ENCODE results near the gene MRPL39. TPM values are rescaled to one million over a fixed set of nuclear protein-coding genes. Genes with fewer than 3 reads are reported as not detected.

MRPL39 gene
- total RNA-seq, 6 donors from 2014 or later = 12.7 to 24.2 (median 19.1) TPM

Other genes starting within 250 kb of the MRPL39 start
- 10 to 100 TPM in 3 of 6 donors, 1 to 10 TPM in 3; 7.8 to 29.3 (median 11.2) TPM for gene JAM2, start 31.8 kb upstream of the MRPL39 start, total RNA-seq
- 10 to 100 TPM; 26.2 to 87.3 (median 64.1) TPM for gene ATP5PF, start 127.4 kb upstream of the MRPL39 start, total RNA-seq
- 10 to 100 TPM in 5 of 6 donors, 1 to 10 TPM in 1; 10.0 to 31.6 (median 18.6) TPM for gene GABPA, start 127.5 kb upstream of the MRPL39 start, total RNA-seq

Measured in upper lobe of left lung (tissue), 6 donors.